Dendritic cell treated with granulocyte-macrophage colony-stimulating factor and Interleukin-4, amounts not matched to agents 40 ng/mL and 50 ng/mL, for 4 days (primary cell): ENCODE measurements around the gene APOC4.
A peak's percentile ranks its signal among the peaks of the same experiment; 100 is the strongest.

ENCODE experiments used
- H3K27ac Mint-ChIP-seq: one replicate; pipeline ENCODE4 v1.8.0; 2022; ENCODE audit warnings: mild to moderate bottlenecking, mixed read lengths
- H3K27me3 Mint-ChIP-seq: one replicate; pipeline ENCODE4 v1.8.0; 2022; ENCODE audit warnings: mild to moderate bottlenecking, mixed read lengths
- H3K36me3 Mint-ChIP-seq: one replicate; pipeline ENCODE4 v1.8.0; 2022; ENCODE audit warnings: low read depth, mixed read lengths
- H3K4me1 Mint-ChIP-seq: one replicate; pipeline ENCODE4 v1.8.0; 2022; ENCODE audit warnings: low read depth, mixed read lengths
- H3K4me3 Mint-ChIP-seq: one replicate; pipeline ENCODE4 v1.8.0; 2022; ENCODE audit warnings: mild to moderate bottlenecking, moderate library complexity, mixed read lengths
- H3K9me3 Mint-ChIP-seq: one replicate; pipeline ENCODE4 v1.8.0; 2022; ENCODE audit warnings: mixed read lengths
- intact Hi-C: fragments of 100-400 bp; cut with micrococcal nuclease; formaldehyde crosslinking; loops from one replicate; pipeline ENCODE4 v1.15.0; 2022

Gene APOC4

DNA sequence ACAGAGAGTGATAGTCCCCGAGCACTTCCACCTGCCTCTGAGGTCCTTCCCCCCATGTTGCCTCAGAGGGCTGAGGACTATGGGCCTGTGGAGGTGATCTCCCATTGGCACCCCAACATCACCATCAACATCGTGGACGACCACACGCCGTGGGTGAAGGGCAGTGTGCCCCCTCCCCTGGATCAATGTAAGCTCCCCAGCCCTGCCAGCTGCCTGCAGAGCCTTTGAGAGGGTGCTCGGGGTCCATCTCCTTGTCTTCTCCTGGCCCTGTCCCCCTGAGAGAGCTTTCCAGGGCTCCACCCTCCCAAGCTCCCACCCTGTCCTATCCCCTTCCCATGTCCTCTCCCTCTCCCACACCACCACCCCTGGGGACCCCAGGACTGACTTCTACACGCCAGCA, 44.4 kb downstream of the APOC4 start:
- Mint-ChIP-seq H3K4me1 (peaks cover 24% of the 10 kb centered on the region), H3K9me3 (no peaks in the 10 kb centered on the region), H3K36me3 (peaks cover 95% of the 10 kb centered on the region), H3K27ac (peak overlapping the region; percentile 52), H3K4me3 (no peak overlapping the region), H3K27me3 (no peaks in the 10 kb centered on the region)
- intact Hi-C loops, result no loop called here

- H3K27me3 Mint-ChIP-seq, result no peaks in the 10 kb centered on the region
- no peak overlapping the region for H3K4me3 Mint-ChIP-seq
- peaks cover 95% of the 10 kb centered on the region for H3K36me3 Mint-ChIP-seq
- H3K27ac Mint-ChIP-seq, result peak overlapping the region; percentile 52
- H3K9me3 Mint-ChIP-seq, result no peaks in the 10 kb centered on the region
- peaks cover 24% of the 10 kb centered on the region for H3K4me1 Mint-ChIP-seq
- intact Hi-C loops, result no loop called here
Observed at GRCh38 chr19:44987148-44987675, 45.2 kb downstream of the APOC4 start.

DNA sequence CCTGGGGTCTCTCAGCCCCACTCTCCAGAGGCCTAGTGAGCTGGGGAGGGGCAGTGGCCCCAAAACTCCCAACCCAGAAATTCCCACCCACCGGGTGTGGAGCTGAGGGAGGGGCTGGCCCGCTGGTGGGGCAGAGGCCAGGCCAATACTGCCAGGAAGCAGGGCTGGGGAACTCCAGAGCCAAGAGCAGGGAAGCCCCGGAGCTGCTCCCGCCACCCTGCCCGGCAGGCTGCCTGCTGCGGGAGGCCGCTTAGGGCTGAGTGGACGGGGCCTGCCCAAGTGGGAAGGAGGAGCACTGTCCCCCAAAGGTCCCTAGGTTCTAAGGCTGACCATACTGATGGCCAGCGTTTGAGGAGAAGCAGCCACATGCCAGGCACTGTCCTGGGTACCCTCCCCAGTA, 46.2 kb downstream of the APOC4 start:
- Mint-ChIP-seq H3K27ac (peak overlapping the region; percentile 52), H3K9me3 (no peaks in the 10 kb centered on the region), H3K36me3 (peaks cover 95% of the 10 kb centered on the region), H3K4me1 (peaks cover 24% of the 10 kb centered on the region), H3K4me3 (no peak overlapping the region), H3K27me3 (no peaks in the 10 kb centered on the region)
- intact Hi-C loops, result no loop called here

DNA sequence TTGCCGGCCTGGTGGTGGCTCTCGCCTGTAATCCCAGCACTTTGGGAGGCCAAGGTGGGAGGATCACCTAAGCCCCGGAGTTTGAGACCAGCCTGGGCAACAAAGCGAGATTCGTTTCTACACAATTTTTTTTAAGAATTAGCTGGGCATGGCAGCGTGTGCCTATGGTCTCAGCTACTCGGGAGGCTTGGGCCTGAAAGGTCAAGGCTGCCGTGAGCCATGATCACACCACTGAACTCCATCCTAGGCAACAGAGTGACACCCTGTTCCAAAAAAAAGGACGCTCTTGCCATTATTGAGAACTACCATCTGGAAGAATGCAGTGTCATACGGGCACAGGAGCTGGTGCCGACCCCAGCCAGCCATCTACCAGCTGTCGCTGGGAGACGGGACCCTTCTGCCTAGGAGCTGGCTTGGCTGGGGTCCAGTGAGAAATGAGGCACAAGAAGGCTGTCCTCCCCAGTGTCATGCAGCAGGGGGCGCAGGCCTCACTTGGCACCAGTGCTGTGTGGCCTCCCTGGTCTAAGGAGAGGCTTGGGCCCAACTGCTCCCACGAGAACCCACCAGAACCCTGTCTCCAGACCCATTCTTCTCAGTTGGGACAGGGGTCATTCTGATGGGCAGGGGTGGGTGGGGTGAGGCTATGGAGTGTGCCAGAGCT, 47.0 kb downstream of the APOC4 start:
- H3K4me3 Mint-ChIP-seq, result no peak overlapping the region
- peaks cover 24% of the 10 kb centered on the region for H3K4me1 Mint-ChIP-seq
- H3K27ac Mint-ChIP-seq, result no peak overlapping the region
- no peaks in the 10 kb centered on the region for H3K9me3 Mint-ChIP-seq
- intact Hi-C loops, result loop anchor here (1.0 kb wide), 1 partner anchor 70 kb away; no protein-coding TSS in a partner anchor
- peaks cover 98% of the 10 kb centered on the region for H3K36me3 Mint-ChIP-seq
- no peaks in the 10 kb centered on the region for H3K27me3 Mint-ChIP-seq

DNA sequence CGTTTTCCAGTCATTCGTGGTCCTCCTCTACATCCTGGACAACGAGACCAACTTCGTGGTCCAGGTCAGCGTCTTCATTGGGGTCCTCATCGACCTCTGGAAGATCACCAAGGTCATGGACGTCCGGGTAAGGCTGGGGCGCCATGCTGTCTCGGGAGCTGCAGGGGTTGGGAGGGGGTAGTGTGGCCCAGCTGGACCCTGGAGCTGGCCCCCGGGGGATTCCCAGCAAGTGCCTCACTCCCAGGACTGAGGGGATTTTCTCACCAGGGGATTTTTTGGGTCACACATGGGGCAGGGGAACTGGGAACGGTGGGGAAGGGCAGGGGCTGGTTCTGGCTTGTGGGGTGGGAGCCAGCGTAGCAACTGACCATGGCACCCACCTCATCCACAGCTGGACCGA, 48.4 kb downstream of the APOC4 start:
- Mint-ChIP-seq H3K27ac (no peak overlapping the region), H3K27me3 (no peaks in the 10 kb centered on the region), H3K36me3 (peaks cover 90% of the 10 kb centered on the region), H3K9me3 (no peaks in the 10 kb centered on the region), H3K4me3 (no peak overlapping the region), H3K4me1 (peaks cover 24% of the 10 kb centered on the region)
- intact Hi-C loops, result no loop called here

DNA sequence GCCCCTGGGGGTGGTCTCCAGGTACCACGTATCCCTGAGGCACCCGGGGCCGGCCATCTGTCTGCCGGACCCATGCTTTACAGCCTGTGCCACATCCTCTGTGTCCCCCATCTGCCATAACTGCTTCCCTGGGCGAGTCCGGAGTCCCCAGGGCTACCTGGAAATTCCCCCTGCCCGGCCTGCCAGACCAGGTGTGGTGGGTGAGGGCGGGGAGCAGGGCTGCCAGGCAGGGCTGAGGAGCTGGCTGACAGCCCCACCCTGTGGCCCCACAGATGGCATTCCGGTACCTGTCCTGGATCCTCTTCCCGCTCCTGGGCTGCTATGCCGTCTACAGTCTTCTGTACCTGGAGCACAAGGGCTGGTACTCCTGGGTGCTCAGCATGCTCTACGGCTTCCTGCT, 48.9 kb downstream of the APOC4 start:
- peaks cover 85% of the 10 kb centered on the region for H3K36me3 Mint-ChIP-seq
- H3K4me1 Mint-ChIP-seq, result peaks cover 21% of the 10 kb centered on the region
- intact Hi-C loops, result no loop called here
- H3K4me3 Mint-ChIP-seq, result no peak overlapping the region
- no peaks in the 10 kb centered on the region for H3K27me3 Mint-ChIP-seq
- no peaks in the 10 kb centered on the region for H3K9me3 Mint-ChIP-seq
- no peak overlapping the region for H3K27ac Mint-ChIP-seq

GRCh38 chr19:44992336-44993163, 50.5 kb downstream of the APOC4 start:
- Mint-ChIP-seq H3K4me3 (no peak overlapping the region), H3K36me3 (peaks cover 69% of the 10 kb centered on the region)

DNA sequence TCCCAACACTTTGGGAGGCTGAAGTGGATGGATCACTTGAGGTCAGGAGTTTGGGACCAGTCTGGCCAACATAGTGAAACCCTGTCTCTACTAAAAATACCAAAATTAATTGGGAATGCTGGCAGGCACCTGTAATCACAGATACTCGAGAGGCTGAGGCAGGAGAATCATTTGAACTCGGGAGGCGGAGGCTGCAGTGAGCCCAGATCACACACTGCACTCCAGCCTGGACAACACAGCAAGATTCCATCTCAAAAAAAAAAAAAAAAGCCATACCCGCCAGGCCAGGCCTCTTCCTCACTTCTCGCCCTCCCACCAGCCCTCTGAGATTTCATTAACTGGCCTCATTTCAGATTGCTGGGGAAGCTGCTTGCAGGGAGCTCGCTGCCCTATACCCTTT, 51.5 kb downstream of the APOC4 start:
- no peak overlapping the region for H3K4me3 Mint-ChIP-seq
- no peak overlapping the region for H3K27ac Mint-ChIP-seq
- no peaks in the 10 kb centered on the region for H3K9me3 Mint-ChIP-seq
- intact Hi-C loops, result no loop called here
- H3K4me1 Mint-ChIP-seq, result no peaks in the 10 kb centered on the region
- H3K36me3 Mint-ChIP-seq, result peaks cover 59% of the 10 kb centered on the region
- H3K27me3 Mint-ChIP-seq, result peaks cover 2% of the 10 kb centered on the region

More at GRCh38 chr19:44992336-44993163, 50.5 kb downstream of the APOC4 start:
- peaks cover 5% of the 10 kb centered on the region for H3K4me1 Mint-ChIP-seq
- no peaks in the 10 kb centered on the region for H3K9me3 Mint-ChIP-seq
- intact Hi-C loops, result no loop called here
- no peak overlapping the region for H3K27ac Mint-ChIP-seq
- no peaks in the 10 kb centered on the region for H3K27me3 Mint-ChIP-seq

DNA sequence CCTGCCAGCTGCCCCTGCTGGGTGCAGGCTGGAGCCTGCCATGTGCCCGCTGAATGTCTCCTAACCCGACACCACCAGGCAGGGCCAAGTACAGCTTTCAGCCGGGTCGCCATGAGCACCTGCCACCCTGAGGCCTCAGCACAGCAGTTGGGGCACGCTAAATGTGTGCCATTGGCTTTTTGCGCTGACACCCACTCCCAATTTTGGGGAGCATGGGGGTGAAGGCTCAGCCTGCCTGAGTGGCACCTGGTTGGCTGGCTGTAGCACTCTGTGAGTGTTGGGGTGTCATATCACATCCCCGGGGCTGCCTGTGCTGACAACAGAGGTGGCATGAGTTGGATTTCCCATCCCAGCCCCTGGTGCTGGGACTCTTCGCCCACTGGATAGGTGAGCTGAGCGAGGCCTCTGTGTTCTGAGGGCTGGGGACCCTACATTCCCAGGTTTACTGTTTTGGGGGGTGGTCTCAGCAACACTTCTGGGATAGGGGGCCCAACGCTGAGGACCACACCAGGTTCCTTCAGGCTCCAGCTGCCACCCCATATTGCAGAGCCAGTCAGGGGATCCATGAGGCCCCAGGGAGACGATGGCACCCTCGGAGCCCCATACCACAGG, 52.0 kb downstream of the APOC4 start:
- H3K36me3 Mint-ChIP-seq, result peaks cover 54% of the 10 kb centered on the region

More for the DNA sequence above, 52.0 kb downstream of the APOC4 start:
- H3K9me3 Mint-ChIP-seq, result no peaks in the 10 kb centered on the region
- H3K27ac Mint-ChIP-seq, result no peak overlapping the region
- H3K27me3 Mint-ChIP-seq, result peaks cover 2% of the 10 kb centered on the region
- intact Hi-C loops, result no loop called here
- H3K4me1 Mint-ChIP-seq, result no peaks in the 10 kb centered on the region
- H3K4me3 Mint-ChIP-seq, result no peak overlapping the region
